Karpas-422 (cell line): Measurements from ENCODE around the gene JPH3. TPM values are rescaled to one million over a fixed set of nuclear protein-coding genes. Genes with fewer than 3 reads are reported as not detected.

Experiments
- DNase-seq: peaks from one replicate; pipeline ENCODE4 v3.0.0-alpha.2; 2015
- H2AFZ ChIP-seq: fragments of 200-600 bp; sonication (generic); 2 replicates; pipeline ENCODE4 v1.6.1; 2014; ENCODE audit warnings: antibody characterized with exemption, low read length, mixed read lengths
- H3K27ac ChIP-seq: fragments of 200-600 bp; sonication (generic); 2 replicates; pipeline ENCODE4 v1.5.1; 2014; ENCODE audit warnings: mild to moderate bottlenecking, low read length, moderate library complexity
- H3K27me3 ChIP-seq: fragments of 200-600 bp; sonication (generic); 2 replicates; pipeline ENCODE4 v1.6.1; 2014; ENCODE audit warnings: low read length, mixed read lengths
- H3K36me3 ChIP-seq: fragments of 200-600 bp; sonication (generic); 2 replicates; pipeline ENCODE4 v1.6.1; 2014; ENCODE audit warnings: low read length, mixed read lengths; ENCODE audit not compliant: insufficient read depth
- H3K4me1 ChIP-seq: fragments of 200-600 bp; sonication (generic); 2 replicates; pipeline ENCODE4 v1.6.1; 2014; ENCODE audit warnings: mild to moderate bottlenecking, low read length, mixed read lengths
- H3K4me2 ChIP-seq: fragments of 200-600 bp; sonication (generic); 2 replicates; pipeline ENCODE4 v1.6.1; 2014; ENCODE audit warnings: low read length, low read depth, mild to moderate bottlenecking; ENCODE audit not compliant: poor library complexity, severe bottlenecking
- H3K4me3 ChIP-seq: fragments of 200-600 bp; sonication (generic); 2 replicates; pipeline ENCODE4 v1.5.1; 2014; ENCODE audit warnings: mild to moderate bottlenecking, antibody characterized with exemption, low read length, mixed read lengths
- H3K79me2 ChIP-seq: fragments of 200-600 bp; sonication (generic); 2 replicates; pipeline ENCODE4 v1.6.1; 2014; ENCODE audit warnings: mild to moderate bottlenecking, low read length, mixed read lengths
- H3K9ac ChIP-seq: fragments of 200-600 bp; sonication (generic); 2 replicates; pipeline ENCODE4 v1.6.0; 2014; ENCODE audit warnings: low read length
- H3K9me2 ChIP-seq: fragments of 200-600 bp; sonication (generic), shearing (Covaris generic); replicated peaks from 2 replicates; pipeline ENCODE4 v1.6.0; 2014; ENCODE audit warnings: mild to moderate bottlenecking, low read length, moderate library complexity; ENCODE audit not compliant: insufficient read depth
- H3K9me3 ChIP-seq: fragments of 300-700, 200-600 bp; sonication (generic); 2 replicates; pipeline ENCODE4 v1.6.1; 2014; ENCODE audit warnings: low read length, mixed read lengths
- H4K20me1 ChIP-seq: fragments of 200-600 bp; sonication (generic); 2 replicates; pipeline ENCODE4 v1.6.1; 2014; ENCODE audit warnings: mild to moderate bottlenecking, antibody characterized with exemption, low read length, low read depth; ENCODE audit not compliant: insufficient read depth
- total RNA-seq: library from RNA; depleted of rRNA; stranded (reverse); fragments of >200 nt; shearing (Covaris generic); gene quantifications from 2 replicates; pipeline ENCODE4 v1.2.3, GENCODE V29; 2014; ENCODE audit warnings: low replicate concordance

JPH3 gene
- total RNA-seq, 1 experiment from 2014 or later = not detected

- no peak overlapping the region for H3K4me2 ChIP-seq
- no peaks in the 10 kb centered on the region for H3K36me3 ChIP-seq
- no peak overlapping the region for H3K9ac ChIP-seq
- H3K4me1 ChIP-seq = no peaks in the 10 kb centered on the region
- H3K9me3 ChIP-seq = no peaks in the 10 kb centered on the region
- no peak overlapping the region for H3K4me3 ChIP-seq
- H2AFZ ChIP-seq = no peak overlapping the region
- H3K79me2 ChIP-seq = no peaks in the 10 kb centered on the region
- no peaks in the 10 kb centered on the region for H3K9me2 ChIP-seq
- no peak for DNase-seq
- H4K20me1 ChIP-seq = no peaks in the 10 kb centered on the region
- H3K27me3 ChIP-seq = no peaks in the 10 kb centered on the region
- H3K27ac ChIP-seq = no peak overlapping the region
Measured at GRCh38 chr16:87620201-87620495, 17.8 kb downstream of the JPH3 start.

DNA sequence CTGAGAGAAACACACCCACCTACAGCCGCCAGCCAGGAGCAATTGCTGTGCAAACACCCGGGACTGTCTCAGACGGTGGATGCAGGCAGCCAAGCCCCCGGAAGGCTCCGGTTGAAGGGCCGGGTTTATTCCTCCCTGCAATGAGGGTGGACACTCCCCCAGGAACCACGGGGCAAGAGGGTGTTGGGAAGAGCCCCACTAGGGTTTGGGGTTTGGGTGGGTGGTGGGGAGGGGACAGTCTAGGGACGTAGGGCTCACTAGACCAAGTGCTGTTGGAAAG lies 19.2 kb downstream of the JPH3 start:
- no peaks in the 10 kb centered on the region for H3K36me3 ChIP-seq
- no peak for DNase-seq
- H3K9me3 ChIP-seq = no peaks in the 10 kb centered on the region
- H3K27me3 ChIP-seq = no peaks in the 10 kb centered on the region
- H3K27ac ChIP-seq = no peak overlapping the region
- no peaks in the 10 kb centered on the region for H3K4me1 ChIP-seq
- H3K4me2 ChIP-seq = no peak overlapping the region
- no peaks in the 10 kb centered on the region for H4K20me1 ChIP-seq
- no peak overlapping the region for H2AFZ ChIP-seq
- H3K9ac ChIP-seq = no peak overlapping the region
- H3K79me2 ChIP-seq = no peaks in the 10 kb centered on the region
- no peak overlapping the region for H3K4me3 ChIP-seq
- H3K9me2 ChIP-seq = no peaks in the 10 kb centered on the region

DNA sequence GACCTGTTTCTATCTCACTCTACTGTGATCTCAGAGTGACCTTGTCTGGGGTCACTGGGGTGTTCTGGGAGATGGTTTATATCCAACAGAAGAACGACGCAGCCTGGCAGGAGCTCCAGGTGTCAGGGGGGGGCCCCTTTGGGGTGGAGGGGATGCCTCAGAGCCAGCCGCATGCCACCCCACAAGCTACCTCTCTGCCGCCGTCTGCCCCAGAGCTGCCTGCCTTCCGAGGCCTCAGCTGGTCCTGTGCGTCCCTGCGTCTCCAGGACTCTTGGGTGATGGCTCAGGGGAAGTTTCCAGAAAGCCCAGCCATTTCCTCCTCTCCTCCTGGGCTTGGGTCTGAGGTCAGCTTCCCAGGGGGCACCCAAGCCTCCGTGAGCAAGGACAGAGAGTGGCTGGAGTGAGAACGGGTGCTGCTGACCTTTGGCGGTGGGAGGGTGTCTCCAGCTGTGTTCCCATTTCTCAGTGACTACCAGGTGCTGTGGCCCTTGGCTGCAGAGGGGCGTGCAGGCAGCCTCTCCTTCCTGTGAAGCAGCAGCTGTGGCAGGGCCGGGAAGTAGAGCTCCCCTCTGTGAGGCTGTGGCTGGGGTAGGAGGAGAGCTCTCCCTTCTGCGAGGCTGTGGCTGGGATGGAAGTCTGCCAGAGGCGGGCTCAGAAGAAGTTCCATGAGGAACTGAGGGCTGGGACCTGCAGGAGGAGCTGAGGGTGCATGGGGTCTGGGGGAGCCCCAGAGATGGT lies 19.8 kb downstream of the JPH3 start:
- no peaks in the 10 kb centered on the region for H4K20me1 ChIP-seq
- H3K36me3 ChIP-seq = no peaks in the 10 kb centered on the region
- no peak overlapping the region for H3K27ac ChIP-seq
- no peak overlapping the region for H3K4me2 ChIP-seq
- H3K4me3 ChIP-seq = no peak overlapping the region
- H3K4me1 ChIP-seq = no peaks in the 10 kb centered on the region
- H2AFZ ChIP-seq = no peak overlapping the region
- DNase-seq = peak; percentile 52
- H3K9me3 ChIP-seq = no peaks in the 10 kb centered on the region
- no peak overlapping the region for H3K9ac ChIP-seq
- no peaks in the 10 kb centered on the region for H3K27me3 ChIP-seq
- H3K9me2 ChIP-seq = no peaks in the 10 kb centered on the region
- H3K79me2 ChIP-seq = no peaks in the 10 kb centered on the region

GRCh38 chr16:87622756-87623319 lies 20.5 kb downstream of the JPH3 start:
- Histone ChIP-seq H3K36me3 (no peaks in the 10 kb centered on the region), H3K4me3 (no peak overlapping the region), H3K9me2 (no peaks in the 10 kb centered on the region), H3K4me1 (no peaks in the 10 kb centered on the region), H2AFZ (no peak overlapping the region), H3K9me3 (no peaks in the 10 kb centered on the region), H3K4me2 (no peak overlapping the region), H3K79me2 (no peaks in the 10 kb centered on the region), H4K20me1 (no peaks in the 10 kb centered on the region), H3K27me3 (no peaks in the 10 kb centered on the region), H3K9ac (no peak overlapping the region), H3K27ac (no peak overlapping the region)
- DNase-seq = no peak

DNA sequence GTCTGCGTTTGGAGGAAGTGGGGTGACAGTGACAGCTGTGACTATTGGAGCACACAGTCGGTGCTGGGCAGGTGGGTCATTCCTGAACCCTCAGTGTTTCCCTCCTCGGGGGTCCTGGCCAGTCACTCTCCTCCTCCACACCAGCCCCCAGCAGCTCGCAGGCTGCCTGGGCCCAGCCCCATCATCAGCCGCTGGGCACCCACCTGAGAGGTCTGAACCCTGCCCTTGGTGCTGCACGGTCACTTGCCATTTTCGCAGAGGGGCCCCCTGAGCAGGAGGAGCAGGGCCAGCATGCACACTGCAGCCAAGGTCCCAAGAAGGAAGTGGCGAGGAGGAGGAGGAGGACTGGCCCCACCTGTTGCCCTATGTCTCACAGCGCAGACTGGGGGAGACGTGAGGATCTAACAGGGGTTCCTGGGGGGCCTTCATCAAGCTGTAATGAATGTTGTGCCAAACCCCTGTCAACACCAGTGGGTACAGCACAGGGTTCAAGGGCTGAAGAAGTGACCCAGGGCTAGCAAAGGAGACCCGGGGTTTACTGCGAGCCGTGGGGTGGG lies 23.0 kb downstream of the JPH3 start:
- Histone ChIP-seq H3K4me3 (no peak overlapping the region), H3K27me3 (no peaks in the 10 kb centered on the region), H3K9ac (no peak overlapping the region), H3K4me1 (no peaks in the 10 kb centered on the region), H3K79me2 (no peaks in the 10 kb centered on the region), H3K9me2 (no peaks in the 10 kb centered on the region), H3K4me2 (no peak overlapping the region), H3K27ac (no peak overlapping the region), H3K9me3 (no peaks in the 10 kb centered on the region), H3K36me3 (no peaks in the 10 kb centered on the region), H2AFZ (no peak overlapping the region), H4K20me1 (no peaks in the 10 kb centered on the region)
- no peak for DNase-seq

DNA sequence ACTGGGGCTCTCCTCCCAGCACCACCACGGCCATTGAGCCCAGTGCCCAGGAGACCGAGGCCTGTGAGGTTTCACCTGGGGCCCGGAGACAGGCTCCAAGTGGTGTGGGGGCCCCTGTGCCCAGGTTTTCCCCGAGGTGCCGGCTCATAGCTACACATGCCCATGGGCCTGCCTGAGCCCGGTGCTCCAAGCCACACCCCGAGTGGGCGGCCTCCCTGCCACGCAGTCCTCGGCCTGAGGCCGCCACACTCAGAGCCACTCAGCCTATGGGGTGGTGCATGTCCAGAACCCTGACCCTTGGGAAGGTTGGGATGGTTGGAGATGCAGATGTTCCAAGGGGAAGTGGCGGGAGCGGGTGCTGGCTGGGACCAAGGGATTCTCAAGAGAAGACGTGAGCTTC lies 24.1 kb downstream of the JPH3 start:
- Histone ChIP-seq H2AFZ (no peak overlapping the region), H3K9me3 (no peaks in the 10 kb centered on the region), H3K4me1 (no peaks in the 10 kb centered on the region), H4K20me1 (no peaks in the 10 kb centered on the region), H3K27me3 (no peaks in the 10 kb centered on the region), H3K4me2 (no peak overlapping the region), H3K79me2 (no peaks in the 10 kb centered on the region), H3K9ac (no peak overlapping the region), H3K4me3 (no peak overlapping the region), H3K27ac (no peak overlapping the region), H3K36me3 (no peaks in the 10 kb centered on the region), H3K9me2 (no peaks in the 10 kb centered on the region)
- DNase-seq = no peak

DNA sequence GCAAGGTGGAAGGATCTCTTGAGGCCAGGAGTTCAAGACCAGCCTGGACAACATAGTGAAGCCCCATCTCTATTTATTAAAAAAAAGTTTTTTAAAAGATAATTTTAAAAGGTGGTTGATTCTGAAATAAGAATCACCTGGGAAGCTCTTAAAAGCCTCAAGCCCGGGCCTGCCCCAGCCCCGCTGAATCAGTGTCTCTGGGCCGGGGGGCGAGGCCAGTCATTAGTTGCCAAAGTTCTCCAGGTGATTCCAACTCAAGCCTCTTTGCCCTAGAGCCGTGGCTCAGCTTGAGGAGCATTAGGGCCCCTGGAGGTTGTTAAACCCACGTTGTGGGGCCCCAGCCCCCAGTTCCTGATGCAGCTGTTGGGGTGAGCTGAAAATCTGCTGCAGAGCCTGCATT lies 24.6 kb downstream of the JPH3 start:
- Histone ChIP-seq H3K9me3 (no peaks in the 10 kb centered on the region), H3K27ac (no peak overlapping the region), H3K4me2 (no peak overlapping the region), H3K79me2 (no peaks in the 10 kb centered on the region), H3K36me3 (no peaks in the 10 kb centered on the region), H3K27me3 (no peaks in the 10 kb centered on the region), H3K9me2 (no peaks in the 10 kb centered on the region), H2AFZ (no peak overlapping the region), H3K4me1 (no peaks in the 10 kb centered on the region), H4K20me1 (no peaks in the 10 kb centered on the region), H3K9ac (no peak overlapping the region), H3K4me3 (no peak overlapping the region)
- DNase-seq = no peak

DNA sequence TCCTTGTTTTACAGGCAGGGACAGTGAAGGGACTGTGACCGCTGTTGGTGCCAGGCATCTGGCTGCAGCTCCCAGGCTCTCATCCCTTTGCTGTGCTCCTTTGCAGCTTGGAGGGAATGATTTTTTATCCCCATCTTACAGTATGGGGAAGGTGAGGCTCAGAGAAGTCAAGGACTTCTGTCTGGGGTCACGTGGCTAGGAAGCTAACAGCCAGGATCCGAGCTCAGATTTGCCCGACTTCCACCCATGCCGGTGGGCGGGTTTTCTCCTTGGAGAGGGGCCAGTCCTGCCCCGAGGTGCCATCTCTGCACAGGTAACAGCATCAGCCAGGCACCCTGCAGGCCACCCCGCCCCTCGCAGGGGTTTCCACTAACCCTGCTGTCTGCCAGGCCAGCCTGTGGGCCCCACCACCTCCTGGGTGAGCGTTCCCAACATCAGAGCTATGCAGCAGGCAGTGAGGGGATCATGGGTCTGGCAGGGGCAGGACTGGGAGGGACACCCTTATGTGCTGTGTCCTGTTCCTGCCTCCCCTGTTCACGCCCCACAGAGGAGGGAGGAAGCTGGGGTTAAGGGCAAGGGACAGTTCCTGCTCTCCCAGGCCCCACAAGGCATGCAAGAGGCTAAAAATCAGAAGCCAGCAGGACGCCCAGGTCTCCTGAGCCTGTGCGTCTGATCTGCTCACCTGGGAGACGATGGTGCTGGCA lies 25.4 kb downstream of the JPH3 start:
- H3K9ac ChIP-seq = no peak overlapping the region
- H2AFZ ChIP-seq = no peak overlapping the region
- H3K9me3 ChIP-seq = no peaks in the 10 kb centered on the region
- H3K4me2 ChIP-seq = no peak overlapping the region
- no peak for DNase-seq
- H4K20me1 ChIP-seq = no peaks in the 10 kb centered on the region
- no peaks in the 10 kb centered on the region for H3K36me3 ChIP-seq
- H3K27ac ChIP-seq = no peak overlapping the region
- H3K4me3 ChIP-seq = no peak overlapping the region
- H3K4me1 ChIP-seq = no peaks in the 10 kb centered on the region
- H3K79me2 ChIP-seq = no peaks in the 10 kb centered on the region
- no peaks in the 10 kb centered on the region for H3K9me2 ChIP-seq
- H3K27me3 ChIP-seq = no peaks in the 10 kb centered on the region
